Endothelial cell of umbilical vein (primary cell): ENCODE data around the gene DST. TPM values are rescaled to one million over a fixed set of nuclear protein-coding genes. Genes with fewer than 3 reads are reported as not detected.

ENCODE experiments used
- BruUV-seq: library from RNA; stranded (reverse); fragments of 400-500 nt; replicated peaks from 2 replicates; lab custom pipeline; 2021; lab: Mats Ljungman, UMichigan
- CTCF ChIA-PET: fragments of 300-600, 350-600 bp; sonication (Branson Sonifier 250); formaldehyde crosslinking; loops from one replicate; lab custom pipeline; 2021; ENCODE audit warnings: antibody characterized with exemption, inconsistent platforms; lab: Charles Lee
- POLR2A ChIA-PET: fragments of 300-600, 350-600 bp; sonication (Branson Sonifier 250); formaldehyde crosslinking; loops from one replicate; lab custom pipeline; 2021; ENCODE audit warnings: antibody characterized with exemption, inconsistent platforms; lab: Charles Lee
- DNase-seq: peaks from one replicate; pipeline ENCODE4 v3.0.0-alpha.2; 2011; ENCODE audit warnings: low read depth, low spot score
- FAIRE-seq: peaks from 2 replicates; lab custom pipeline; 2011; peaks lifted over from hg19 to GRCh38; lab: Jason Lieb, UNC
- H2AFZ ChIP-seq: 2 replicates; pipeline ENCODE4 v1.6.0; 2012; ENCODE audit warnings: low read depth, low read length, control low read depth, inconsistent platforms
- H3K27ac ChIP-seq: 2 replicates; pipeline ENCODE4 v1.5.1; 2011; ENCODE audit warnings: low read depth, mild to moderate bottlenecking, control low read depth, low read length, moderate library complexity; ENCODE audit not compliant: insufficient read depth
- H3K27me3 ChIP-seq, 2 experiments: 2 replicates each; pipeline versions ENCODE4 v1.6.0 to v1.6.1; 2011; ENCODE audit warnings: low read length in 2 of 2, mixed read lengths in 1 of 2; ENCODE audit not compliant: control insufficient read depth in 2 of 2, insufficient read depth in 2 of 2
- H3K36me3 ChIP-seq, 2 experiments: 2 replicates in 1 of 2; 3 replicates in 1 of 2; pipeline ENCODE4 v1.5.1; 2011; ENCODE audit warnings: low read length in 2 of 2, mild to moderate bottlenecking in 1 of 2, moderate library complexity in 1 of 2; ENCODE audit not compliant: control insufficient read depth in 2 of 2, insufficient read depth in 2 of 2; ENCODE audit errors: extremely low read depth in 1 of 2
- H3K4me1 ChIP-seq: 3 replicates; pipeline ENCODE4 v1.5.1; 2011; ENCODE audit warnings: mild to moderate bottlenecking, low read length; ENCODE audit not compliant: control insufficient read depth, insufficient read depth; ENCODE audit errors: extremely low read depth
- H3K4me2 ChIP-seq: 2 replicates; pipeline ENCODE4 v1.6.1; 2011; ENCODE audit warnings: low read length, control low read depth, mixed read lengths; ENCODE audit not compliant: insufficient read depth
- H3K4me3 ChIP-seq, 3 experiments: fragments of 200-600 bp in 1 of 3; sonication (generic), shearing (Covaris generic) in 1 of 3; replicated peaks in 1 of 3; 2 replicates each; pipeline ENCODE4 v1.5.1; 2011 to 2016; ENCODE audit warnings: control low read depth in 3 of 3, low read length in 3 of 3, mild to moderate bottlenecking in 2 of 3, inconsistent platforms in 1 of 3, low read depth in 1 of 3, moderate library complexity in 1 of 3; ENCODE audit not compliant: insufficient read depth in 1 of 3
- H3K79me2 ChIP-seq: 2 replicates; pipeline ENCODE4 v1.6.0; 2012; ENCODE audit warnings: low read length, inconsistent platforms; ENCODE audit not compliant: control insufficient read depth, insufficient read depth
- H3K9ac ChIP-seq: replicated peaks from 2 replicates; pipeline ENCODE3; 2011; ENCODE audit warnings: low read length, control low read depth; ENCODE audit not compliant: insufficient read depth; ENCODE audit errors: extremely low read depth
- H3K9me1 ChIP-seq: replicated peaks from 3 replicates; pipeline ENCODE4 v1.6.0; 2011; ENCODE audit warnings: mild to moderate bottlenecking, low read length; ENCODE audit not compliant: control insufficient read depth, insufficient read depth; ENCODE audit errors: extremely low read depth
- H3K9me3 ChIP-seq: replicated peaks from 2 replicates; pipeline ENCODE4 v1.5.1; 2012; ENCODE audit warnings: low read length, inconsistent platforms; ENCODE audit not compliant: control insufficient read depth, insufficient read depth
- H4K20me1 ChIP-seq: replicated peaks from 2 replicates; pipeline ENCODE3; 2011; ENCODE audit warnings: mild to moderate bottlenecking, low read length; ENCODE audit not compliant: control insufficient read depth, insufficient read depth; ENCODE audit errors: extremely low read depth
- CTCF ChIP-seq, 2 donors: IDR thresholded peaks; 1 replicate in 1 of 2; 2 replicates in 1 of 2; pipeline ENCODE4 v1.5.1; 2011; ENCODE audit warnings: low read length in 2 of 2, mild to moderate bottlenecking in 2 of 2, moderate library complexity in 2 of 2, control low read depth in 1 of 2, inconsistent platforms in 1 of 2, low read depth in 1 of 2; ENCODE audit not compliant: insufficient read depth in 1 of 2; ENCODE audit errors: extremely low read depth in 1 of 2
- EZH2 ChIP-seq: IDR thresholded peaks from 2 replicates; pipeline ENCODE4 v1.6.1; 2012; ENCODE audit warnings: borderline replicate concordance, low read depth, mild to moderate bottlenecking, moderate library complexity, low read length, inconsistent platforms; ENCODE audit not compliant: severe bottlenecking
- FOS ChIP-seq: IDR thresholded peaks from 2 replicates; pipeline ENCODE4 v1.6.1; 2011; ENCODE audit warnings: mild to moderate bottlenecking, low read length, moderate library complexity, borderline replicate concordance; ENCODE audit not compliant: insufficient read depth
- GATA2 ChIP-seq: IDR thresholded peaks from 2 replicates; pipeline ENCODE4 v1.7.0; 2011; ENCODE audit warnings: low read depth, mild to moderate bottlenecking, moderate library complexity, mixed read lengths, low read length; ENCODE audit not compliant: insufficient read length, insufficient read depth
- JUN ChIP-seq: IDR thresholded peaks from 2 replicates; pipeline ENCODE4 v1.6.1; 2011; ENCODE audit warnings: borderline replicate concordance, low read depth; ENCODE audit not compliant: insufficient read length, insufficient read depth
- MAX ChIP-seq: IDR thresholded peaks from 2 replicates; pipeline ENCODE4 v1.6.1; 2011; ENCODE audit not compliant: insufficient read depth, insufficient read length
- MYC ChIP-seq: IDR thresholded peaks from one replicate; pipeline ENCODE4 v1.6.1; 2011; ENCODE audit warnings: mild to moderate bottlenecking, low read depth, low read length
- POLR2A ChIP-seq: IDR thresholded peaks from 2 replicates; pipeline ENCODE4 v1.6.1; 2012; ENCODE audit warnings: low read depth, mild to moderate bottlenecking, control low read depth, low read length
- POLR2AphosphoS5 ChIP-seq: IDR thresholded peaks from 2 replicates; pipeline ENCODE4 v1.6.1; 2012; ENCODE audit warnings: low read depth, mild to moderate bottlenecking, control low read depth, low read length, moderate library complexity; ENCODE audit not compliant: insufficient read depth
- dilution Hi-C: fragments of 300-500 bp; cut with MboI; formaldehyde crosslinking; loops from one replicate; pipeline ENCODE4 v1.15.0; 2019; ENCODE audit warnings: low sequenced_read_pairs; ENCODE audit not compliant: extremely low pct_ligation_motif_present
- intact Hi-C: fragments of 100-400 bp; cut with micrococcal nuclease; formaldehyde crosslinking; loops from one replicate; pipeline ENCODE4 v1.10.0; 2022
- polyA plus RNA-seq, 4 experiments: library from polyadenylated mRNA; depleted of rRNA in 3 of 4; stranded (reverse) in 3 of 4; unstranded in 1 of 4; fragments of >200 nt; gene quantifications; 2 replicates each; pipeline versions ENCODE4 v1.2.1 to v1.2.3, GENCODE V29; 2011 to 2012; ENCODE audit warnings: missing spikeins in 1 of 4
- total RNA-seq: library from RNA; stranded (reverse); gene quantifications from 2 replicates; pipeline ENCODE4 v1.2.3, GENCODE V29; 2021

The DST gene
- total and polyA plus RNA-seq, 2 donors (not counting 3 experiments of a cell fraction or from before 2014, with no cell fraction given), result 62.3 to 253 TPM

GRCh38 chr6:56507517-56507916, 135.2 kb downstream of the DST start:
- dilution Hi-C loops, result no loop called here
- POLR2A ChIA-PET, result no interaction called here

More at GRCh38 chr6:56507517-56507916, 135.2 kb downstream of the DST start:
- no peak for DNase-seq
- H3K36me3 ChIP-seq, result peaks cover 13% of the 10 kb centered on the region in 2 experiments
- no peak overlapping the region for H3K9ac ChIP-seq
- H3K9me3 ChIP-seq, result no peaks in the 10 kb centered on the region
- no peak overlapping the region for H3K27ac ChIP-seq
- no peaks in the 10 kb centered on the region for H3K4me1 ChIP-seq
- H4K20me1 ChIP-seq, result no peaks in the 10 kb centered on the region
- H3K79me2 ChIP-seq, result no peaks in the 10 kb centered on the region
- BruUV-seq, result no TSS peak
- H3K27me3 ChIP-seq, result no peaks in the 10 kb centered on the region
- H2AFZ ChIP-seq, result no peak overlapping the region
- no peaks in the 10 kb centered on the region for H3K9me1 ChIP-seq
- H3K4me3 ChIP-seq, result no peak overlapping the region
- H3K4me2 ChIP-seq, result no peak overlapping the region
- TF ChIP-seq FOS (no peak), POLR2AphosphoS5 (no peak), POLR2A (no peak), CTCF (IDR thresholded peaks at IDR 0.05; ENCODE audit: extremely low read depth in 1 of 2, insufficient read depth in 1 of 2, low read depth in 1 of 2, low read length in 2 of 2) (no peak), JUN (no peak), MAX (no peak), EZH2 (no peak), MYC (no peak), GATA2 (no peak)
- intact Hi-C loops, result no loop called here
- FAIRE-seq, result no peak
- CTCF ChIA-PET, result interaction anchor here (1.6 kb wide), 1 partner anchor 37 kb away, joined by 3 read pairs; no protein-coding TSS in a partner anchor
